ENCODE results near the gene OTOP2.

DNA sequence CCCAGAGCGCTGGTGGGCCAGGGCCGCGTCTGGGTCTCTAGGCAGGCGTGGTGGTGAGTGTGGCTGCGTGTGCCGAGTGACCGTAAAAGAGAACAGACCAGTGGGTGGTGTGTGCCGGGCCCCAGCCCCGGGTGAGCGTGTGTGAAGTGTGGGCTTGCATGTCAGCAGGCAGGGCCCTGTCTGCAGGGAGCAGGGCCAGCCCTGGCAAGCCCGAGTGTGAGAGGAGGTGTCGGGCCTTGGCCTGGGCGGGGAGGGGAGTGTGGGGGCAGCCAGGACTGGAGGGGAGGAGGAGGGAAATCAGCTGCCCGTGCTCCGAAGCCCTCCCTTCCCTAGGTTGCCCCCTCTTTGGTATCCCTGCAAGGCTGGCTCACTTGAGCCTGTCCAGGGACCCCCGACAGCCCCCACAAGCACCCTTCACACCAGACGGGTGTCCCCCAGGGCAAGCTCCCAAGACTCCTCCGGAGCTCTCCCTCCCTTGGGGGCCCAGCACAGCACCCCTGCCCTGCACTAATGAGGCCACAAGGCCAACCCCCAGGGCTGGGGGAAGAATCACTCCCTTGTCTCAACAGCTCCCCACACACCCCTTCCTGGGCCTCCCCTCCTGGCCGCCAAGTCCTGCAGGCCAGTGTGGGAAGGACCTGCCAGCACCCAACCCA lies 2.9 kb upstream of the OTOP2 start:
- TF ChIP-seq CTCF (IDR thresholded peaks at IDR 0.05; ENCODE audit: low read depth, low read length, poor library complexity, severe bottlenecking), result no peak
- no peak for TF ChIP-seq EZH2phosphoT487 (IDR thresholded peaks at IDR 0.05; ENCODE audit: borderline replicate concordance, low read length)
